VCaP (cell line): ENCODE measurements around the gene COPZ1.

Source experiments
- H3K27ac ChIP-seq: fragments of 450-650 bp; 2 replicates; pipeline ENCODE4 v1.5.1; 2017
- CTCF ChIP-seq: fragments of 450-650 bp; conservative IDR thresholded peaks from 2 replicates; pipeline ENCODE4 v1.5.1; 2017; ENCODE audit warnings: mild to moderate bottlenecking, moderate library complexity

The COPZ1 gene

GRCh38 chr12:54355104-54355815, 30.3 kb downstream of the COPZ1 start:
- TF ChIP-seq CTCF: no peak
- no peak overlapping the region; the same call in 1 of the 2 replicates for H3K27ac ChIP-seq

- peak overlapping the region; percentile 14; the same call in 1 of the 2 replicates for H3K27ac ChIP-seq
- TF ChIP-seq CTCF: no peak
Observed at GRCh38 chr12:54356228-54356627, 31.3 kb downstream of the COPZ1 start.

GRCh38 chr12:54356951-54357356, 32.0 kb downstream of the COPZ1 start:
- no peak for TF ChIP-seq CTCF
- no peak overlapping the region; the same call in 1 of the 2 replicates for H3K27ac ChIP-seq

GRCh38 chr12:54357506-54358190, 32.7 kb downstream of the COPZ1 start:
- peak overlapping the region; percentile 96 for H3K27ac ChIP-seq
- no peak for TF ChIP-seq CTCF

GRCh38 chr12:54358191-54358944, 33.4 kb downstream of the COPZ1 start:
- no peak for TF ChIP-seq CTCF
- H3K27ac ChIP-seq: peak overlapping the region; percentile 96

- H3K27ac ChIP-seq: peak overlapping the region; percentile 96
- TF ChIP-seq CTCF: no peak
Observed at GRCh38 chr12:54358945-54359761, 34.2 kb downstream of the COPZ1 start.
